ENCODE results near the gene ZSWIM4. TPM values are rescaled to one million over a fixed set of nuclear protein-coding genes. Genes with fewer than 3 reads are reported as not detected.

ZSWIM4 gene
- total and polyA plus RNA-seq, 2 of the 13 experiments (the other 11 are each of a cell fraction or from before 2014, with no cell fraction given): 0.33 to 0.86 TPM

DNA sequence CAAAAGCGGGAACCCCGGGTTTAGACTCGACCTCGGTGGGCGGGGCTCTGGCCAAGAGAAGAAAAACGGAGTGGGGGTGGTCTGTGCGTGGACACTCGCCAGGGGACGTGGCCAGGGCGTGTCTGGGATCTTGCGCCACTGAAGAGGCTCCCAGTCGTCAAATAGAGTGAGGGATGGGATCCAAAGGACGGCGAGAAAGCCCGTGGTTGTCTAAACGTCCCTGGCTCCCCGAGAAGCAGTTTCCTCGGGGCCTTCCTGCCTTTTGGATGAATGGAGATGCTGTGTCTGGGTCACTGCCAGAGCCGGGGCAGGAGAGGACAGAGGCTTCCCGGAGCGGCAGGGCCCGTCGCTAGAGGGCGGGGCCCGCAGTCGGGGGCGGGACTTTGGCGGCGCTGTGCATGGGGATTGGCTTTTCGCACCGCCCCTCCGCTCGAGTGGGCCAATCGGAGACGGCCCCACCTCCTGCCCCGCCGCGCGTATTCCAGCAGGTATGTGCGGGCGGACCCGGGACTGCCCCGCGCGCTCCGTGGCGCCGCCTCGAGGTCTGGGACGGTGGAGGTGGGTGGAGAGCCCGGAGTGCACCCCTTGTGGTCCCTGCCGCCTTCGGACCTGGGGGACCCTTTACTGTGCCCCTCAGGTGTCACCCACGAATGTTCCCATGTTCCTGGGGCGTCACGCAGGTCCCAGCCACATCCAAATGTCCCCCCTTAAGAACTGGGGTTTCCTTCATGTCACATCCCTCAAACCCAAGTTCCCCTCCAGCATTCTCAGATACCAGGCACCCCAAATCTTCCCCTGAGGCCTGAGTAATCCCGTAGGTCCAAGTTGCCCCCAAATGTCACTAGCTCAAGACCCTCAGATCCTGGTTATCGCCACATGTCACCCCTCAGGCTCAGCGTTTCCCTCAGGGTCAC is 38.3 kb downstream of the ZSWIM4 start (continued):
- TF ChIP-seq ZNF563 (CRISPR knock-in tag; IDR thresholded peaks at IDR 0.05) (no peak), POGK (CRISPR knock-in tag; conservative IDR thresholded peaks at IDR 0.05) (peak; percentile 56; the same call in 1 of the 2 replicates), ZNF331 (CRISPR knock-in tag; IDR thresholded peaks at IDR 0.05) (peak; percentile 26; the same call in 1 of the 2 replicates), ZFP82 (CRISPR knock-in tag; IDR thresholded peaks at IDR 0.05; ENCODE audit: borderline replicate concordance) (no peak), HNRNPLL (IDR thresholded peaks at IDR 0.05; ENCODE audit: low read depth, low read length, poor library complexity, severe bottlenecking) (peak; percentile 54), RFXANK (CRISPR knock-in tag; IDR thresholded peaks at IDR 0.05) (no peak), AKAP8 (CRISPR knock-in tag; IDR thresholded peaks at IDR 0.05) (0 out of 2 replicates have a peak, but pooled peaks have one; percentile 73), ZNF775 (CRISPR knock-in tag; IDR thresholded peaks at IDR 0.05; ENCODE audit: borderline replicate concordance) (no peak), HNRNPL (IDR thresholded peaks at IDR 0.05; ENCODE audit: low read depth, low read length) (no peak), ZNF225 (CRISPR knock-in tag; IDR thresholded peaks at IDR 0.05) (no peak), IRF1 (CRISPR knock-in tag; IDR thresholded peaks at IDR 0.05; ENCODE audit: low read depth) (no peak), IKZF1 (IDR thresholded peaks at IDR 0.05) (no peak), HOXA5 (CRISPR knock-in tag; IDR thresholded peaks at IDR 0.05) (0 out of 2 replicates have a peak, but pooled peaks have one; percentile 8), ELF4 (CRISPR knock-in tag; IDR thresholded peaks at IDR 0.05; ENCODE audit: borderline replicate concordance) (no peak), KLF12 (CRISPR knock-in tag; IDR thresholded peaks at IDR 0.05; ENCODE audit: borderline replicate concordance) (no peak), CHD4 (IDR thresholded peaks at IDR 0.05; ENCODE audit: borderline replicate concordance, low read length) (no peak), MED1 (CRISPR knock-in tag; IDR thresholded peaks at IDR 0.05) (peak; percentile 43; the same call in 1 of the 2 replicates), ZNF7 (CRISPR knock-in tag; IDR thresholded peaks at IDR 0.05) (no peak), MAFF (IDR thresholded peaks at IDR 0.05; ENCODE audit: low read depth, low read length) (no peak), PHF21A (CRISPR knock-in tag; IDR thresholded peaks at IDR 0.05) (peak; percentile 71), CERS6 (CRISPR knock-in tag; IDR thresholded peaks at IDR 0.05) (no peak), HDAC2 (CRISPR knock-in tag; IDR thresholded peaks at IDR 0.05) (no peak), ZNF232 (CRISPR knock-in tag; IDR thresholded peaks at IDR 0.05; ENCODE audit: borderline replicate concordance) (0 out of 2 replicates have a peak, but pooled peaks have one; percentile 24)
- TF ChIP-seq, protein P1, sequence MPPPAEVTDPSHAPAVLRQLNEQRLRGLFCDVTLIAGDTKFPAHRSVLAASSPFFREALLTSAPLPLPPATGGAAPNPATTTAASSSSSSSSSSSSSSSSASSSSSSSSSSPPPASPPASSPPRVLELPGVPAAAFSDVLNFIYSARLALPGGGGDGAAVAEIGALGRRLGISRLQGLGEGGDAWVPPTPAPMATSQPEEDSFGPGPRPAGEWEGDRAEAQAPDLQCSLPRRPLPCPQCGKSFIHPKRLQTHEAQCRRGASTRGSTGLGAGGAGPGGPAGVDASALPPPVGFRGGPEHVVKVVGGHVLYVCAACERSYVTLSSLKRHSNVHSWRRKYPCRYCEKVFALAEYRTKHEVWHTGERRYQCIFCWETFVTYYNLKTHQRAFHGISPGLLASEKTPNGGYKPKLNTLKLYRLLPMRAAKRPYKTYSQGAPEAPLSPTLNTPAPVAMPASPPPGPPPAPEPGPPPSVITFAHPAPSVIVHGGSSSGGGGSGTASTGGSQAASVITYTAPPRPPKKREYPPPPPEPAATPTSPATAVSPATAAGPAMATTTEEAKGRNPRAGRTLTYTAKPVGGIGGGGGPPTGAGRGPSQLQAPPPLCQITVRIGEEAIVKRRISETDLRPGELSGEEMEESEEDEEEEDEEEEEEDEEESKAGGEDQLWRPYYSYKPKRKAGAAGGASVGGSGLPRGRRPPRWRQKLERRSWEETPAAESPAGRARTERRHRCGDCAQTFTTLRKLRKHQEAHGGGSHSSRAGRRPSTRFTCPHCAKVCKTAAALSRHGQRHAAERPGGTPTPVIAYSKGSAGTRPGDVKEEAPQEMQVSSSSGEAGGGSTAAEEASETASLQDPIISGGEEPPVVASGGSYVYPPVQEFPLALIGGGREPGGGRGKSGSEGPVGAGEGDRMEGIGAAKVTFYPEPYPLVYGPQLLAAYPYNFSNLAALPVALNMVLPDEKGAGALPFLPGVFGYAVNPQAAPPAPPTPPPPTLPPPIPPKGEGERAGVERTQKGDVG (CRISPR knock-in tag; IDR thresholded peaks at IDR 0.05; ENCODE audit: borderline replicate concordance): peak; percentile 24; the same call in 1 of the 2 replicates
